H1 (cell line): ENCODE results near the gene TSTD2. TPM values are rescaled to one million over a fixed set of nuclear protein-coding genes. Genes with fewer than 3 reads are reported as not detected.

Experiments used
- CTCF ChIA-PET: fragments of 300-600 bp; sonication (Branson Sonifier 250); formaldehyde crosslinking; loops from one replicate; lab custom pipeline; 2021; ENCODE audit not compliant: partially characterized antibody; lab: Charles Lee
- POLR2A ChIA-PET: fragments of 300-600 bp; sonication (Branson Sonifier 250); formaldehyde crosslinking; loops from one replicate; lab custom pipeline; 2021; ENCODE audit warnings: inconsistent platforms; ENCODE audit not compliant: partially characterized antibody; lab: Charles Lee
- DNase-seq, 2 experiments: peaks; one replicate each; pipeline versions ENCODE4 v3.0.0 to v3.0.0-alpha.2; 2010 to 2022; ENCODE audit warnings: low spot score in 2 of 2, low read depth in 1 of 2, mixed read lengths in 1 of 2
- FAIRE-seq: peaks from 2 replicates; lab custom pipeline; 2011; peaks lifted over from hg19 to GRCh38; lab: Jason Lieb, UNC
- H2AFZ ChIP-seq: 2 replicates; pipeline ENCODE4 v1.8.1; 2012; ENCODE audit warnings: low read length, inconsistent platforms
- H2AK5ac ChIP-seq: 2 replicates; pipeline ENCODE4 v1.6.1; 2013; ENCODE audit warnings: low read depth, low read length
- H2BK120ac ChIP-seq: replicated peaks from 2 replicates; pipeline ENCODE3; 2013; ENCODE audit warnings: low read depth, low read length, inconsistent platforms
- H2BK12ac ChIP-seq: 2 replicates; pipeline ENCODE4 v1.6.1; 2013; ENCODE audit warnings: low read depth, low read length
- H2BK15ac ChIP-seq: 2 replicates; pipeline ENCODE4 v1.6.1; 2013; ENCODE audit warnings: low read length
- H2BK20ac ChIP-seq: 2 replicates; pipeline ENCODE4 v1.6.1; 2013; ENCODE audit warnings: low read length
- H2BK5ac ChIP-seq: 2 replicates; pipeline ENCODE4 v1.6.1; 2013; ENCODE audit warnings: low read depth, low read length
- H3K14ac ChIP-seq: 2 replicates; pipeline ENCODE4 v1.6.1; 2013; ENCODE audit warnings: inconsistent platforms; ENCODE audit not compliant: insufficient read length
- H3K18ac ChIP-seq: 2 replicates; pipeline ENCODE4 v1.6.1; 2013; ENCODE audit warnings: low read length; ENCODE audit errors: extremely low read depth
- H3K23ac ChIP-seq: 2 replicates; pipeline ENCODE4 v1.6.1; 2013; ENCODE audit warnings: inconsistent platforms; ENCODE audit not compliant: insufficient read length
- H3K23me2 ChIP-seq: 2 replicates; pipeline ENCODE4 v1.6.1; 2013; ENCODE audit warnings: low read depth, low read length
- H3K27ac ChIP-seq: 2 replicates; pipeline ENCODE4 v1.6.1; 2011; ENCODE audit warnings: low read depth, low read length, inconsistent platforms
- H3K27me3 ChIP-seq, 4 experiments: replicated peaks in 1 of 4; 1 replicate in 1 of 4; 2 replicates in 3 of 4; pipeline versions ENCODE4 v1.6.1 to v1.8.1; 2011 to 2013; ENCODE audit warnings: low read length in 3 of 4, mild to moderate bottlenecking in 3 of 4, inconsistent platforms in 2 of 4, mixed read lengths in 2 of 4, moderate library complexity in 1 of 4; ENCODE audit not compliant: control insufficient read depth in 3 of 4, insufficient read depth in 3 of 4; ENCODE audit errors: extremely low read depth in 1 of 4
- H3K36me3 ChIP-seq, 4 experiments: 2 replicates each; pipeline versions ENCODE4 v1.6.1 to v1.8.1; 2011 to 2013; ENCODE audit warnings: mild to moderate bottlenecking in 4 of 4, low read length in 3 of 4, moderate library complexity in 2 of 4, control low read depth in 1 of 4, inconsistent platforms in 1 of 4; ENCODE audit not compliant: insufficient read depth in 4 of 4, control insufficient read depth in 2 of 4
- H3K4ac ChIP-seq: replicated peaks from 2 replicates; pipeline ENCODE3; 2013; ENCODE audit warnings: low read length, low read depth, mixed read lengths, inconsistent platforms; ENCODE audit not compliant: insufficient read length
- H3K4me1 ChIP-seq, 4 experiments: replicated peaks in 1 of 4; 1 replicate in 1 of 4; 2 replicates in 3 of 4; pipeline versions ENCODE4 v1.6.1 to v1.8.1; 2011 to 2013; ENCODE audit warnings: low read length in 3 of 4, inconsistent platforms in 2 of 4, mixed read lengths in 1 of 4; ENCODE audit not compliant: insufficient read depth in 4 of 4, control insufficient read depth in 3 of 4
- H3K4me2 ChIP-seq, 2 experiments: 2 replicates each; pipeline versions ENCODE4 v1.6.1 to v1.8.1; 2011 to 2013; ENCODE audit warnings: low read depth in 2 of 2, low read length in 2 of 2, control low read depth in 1 of 2, inconsistent platforms in 1 of 2, mild to moderate bottlenecking in 1 of 2; ENCODE audit not compliant: insufficient read depth in 1 of 2
- H3K4me3 ChIP-seq, 4 experiments: fragments of 200-600, 300-600 bp in 1 of 4; sonication (generic), shearing (Covaris generic), sonication (Bioruptor Twin) in 1 of 4; 2 replicates each; pipeline versions ENCODE4 v1.5.1 to v1.8.1; 2011 to 2016; ENCODE audit warnings: low read length in 4 of 4, low read depth in 3 of 4, control low read depth in 2 of 4, inconsistent platforms in 2 of 4, mild to moderate bottlenecking in 2 of 4, mixed read lengths in 1 of 4, moderate library complexity in 1 of 4; ENCODE audit not compliant: insufficient read depth in 2 of 4; ENCODE audit errors: extremely low read depth in 1 of 4
- H3K56ac ChIP-seq: replicated peaks from 2 replicates; pipeline ENCODE3; 2013; ENCODE audit warnings: low read depth, mild to moderate bottlenecking, mixed read lengths, low read length, inconsistent platforms; ENCODE audit not compliant: insufficient read length
- H3K79me1 ChIP-seq: 2 replicates; pipeline ENCODE4 v1.6.1; 2013; ENCODE audit warnings: low read depth, low read length, control low read depth
- H3K79me2 ChIP-seq, 2 experiments: 2 replicates each; pipeline versions ENCODE4 v1.6.1 to v1.8.1; 2012 to 2013; ENCODE audit warnings: low read length in 2 of 2, mild to moderate bottlenecking in 2 of 2, inconsistent platforms in 1 of 2; ENCODE audit not compliant: insufficient read depth in 2 of 2, control insufficient read depth in 1 of 2
- H3K9ac ChIP-seq, 4 experiments: replicated peaks in 1 of 4; 1 replicate in 1 of 4; 2 replicates in 3 of 4; pipeline versions ENCODE4 v1.6.1 to v1.8.1; 2011 to 2013; ENCODE audit warnings: low read depth in 3 of 4, low read length in 3 of 4, control low read depth in 2 of 4, mild to moderate bottlenecking in 2 of 4, moderate library complexity in 2 of 4, inconsistent platforms in 1 of 4; ENCODE audit errors: extremely low read depth in 1 of 4
- H3K9me3 ChIP-seq, 2 experiments: 2 replicates each; pipeline versions ENCODE4 v1.6.1 to v1.8.1; 2012 to 2013; ENCODE audit warnings: mild to moderate bottlenecking in 2 of 2, moderate library complexity in 2 of 2, control low read depth in 1 of 2, inconsistent platforms in 1 of 2, low read depth in 1 of 2, low read length in 1 of 2, mixed read lengths in 1 of 2; ENCODE audit not compliant: insufficient read depth in 2 of 2
- H4K20me1 ChIP-seq, 2 experiments: replicated peaks in 1 of 2; 2 replicates each; pipeline versions ENCODE3 to v1.8.1; 2011 to 2013; ENCODE audit warnings: inconsistent platforms in 2 of 2, low read length in 2 of 2, mild to moderate bottlenecking in 1 of 2; ENCODE audit not compliant: insufficient read depth in 2 of 2, control insufficient read depth in 1 of 2
- H4K5ac ChIP-seq: 2 replicates; pipeline ENCODE4 v1.6.1; 2013; ENCODE audit warnings: low read length, low read depth, mixed read lengths, inconsistent platforms; ENCODE audit not compliant: insufficient read length
- H4K8ac ChIP-seq: 2 replicates; pipeline ENCODE4 v1.8.0; 2013; ENCODE audit warnings: mild to moderate bottlenecking, moderate library complexity, low read length, inconsistent platforms; ENCODE audit not compliant: insufficient read depth; ENCODE audit errors: extremely low read depth
- H4K91ac ChIP-seq: replicated peaks from 2 replicates; pipeline ENCODE3; 2013; ENCODE audit warnings: low read length, mixed read lengths, inconsistent platforms; ENCODE audit not compliant: insufficient read length
- ATF2 ChIP-seq: IDR thresholded peaks from 2 replicates; pipeline ENCODE4 v1.6.1; 2012; ENCODE audit warnings: low read length, inconsistent platforms
- CBX8 ChIP-seq: fragments of 300-800, 300-1000 bp; sonication (generic); IDR thresholded peaks from 2 replicates; pipeline ENCODE4 v1.7.1; 2016; ENCODE audit warnings: low read depth, low read length, borderline replicate concordance
- JUND ChIP-seq: IDR thresholded peaks from 2 replicates; pipeline ENCODE4 v1.6.1; 2011; ENCODE audit warnings: mild to moderate bottlenecking, improper control_type of control experiment, low read length
- POLR2AphosphoS5 ChIP-seq: IDR thresholded peaks from 2 replicates; pipeline ENCODE4 v1.6.1; 2011; ENCODE audit warnings: low read depth, low read length
- POU5F1 ChIP-seq: IDR thresholded peaks from 2 replicates; pipeline ENCODE4 v1.6.1; 2011; ENCODE audit warnings: low read depth, mild to moderate bottlenecking, low read length, moderate library complexity
- SAP30 ChIP-seq: fragments of 300-600 bp; sonication (generic); IDR thresholded peaks from 2 replicates; pipeline ENCODE4 v1.7.1; 2012; ENCODE audit warnings: low read length, moderate library complexity, mild to moderate bottlenecking, inconsistent platforms; ENCODE audit not compliant: insufficient read depth, insufficient replicate concordance
- SP1 ChIP-seq: IDR thresholded peaks from 2 replicates; pipeline ENCODE4 v1.6.1; 2011; ENCODE audit warnings: low read depth, low read length
- USF2 ChIP-seq: IDR thresholded peaks from 2 replicates; pipeline ENCODE4 v1.6.1; 2011; ENCODE audit warnings: low read length, improper control_type of control experiment
- WGBS, 2 experiments: shearing (Covaris generic) in 1 of 2; methylation state at CpG; one replicate each; pipeline versions ENCODE4 v1.1.6 to v1.1.7; 2013 to 2015; ENCODE audit warnings: low lambda C conversion rate in 2 of 2, mixed read lengths in 2 of 2, inconsistent platforms in 1 of 2, low coverage in 1 of 2, missing lambda C conversion rate in 1 of 2; ENCODE audit not compliant: insufficient replicate concordance in 2 of 2, insufficient coverage in 1 of 2, insufficient read length in 1 of 2; ENCODE audit errors: extremely low coverage in 1 of 2, missing lambda C conversion rate in 1 of 2; 5-methylcytosine and 5-hydroxymethylcytosine counted together
- polyA plus RNA-seq, 7 experiments: library from polyadenylated mRNA; depleted of rRNA in 3 of 7; stranded (reverse) in 5 of 7; unstranded in 2 of 7; fragments of >200 nt in 5 of 7; fragments of 200-250 nt in 2 of 7; gene quantifications; 1 replicate in 5 of 7; 2 replicates in 1 of 7; 4 replicates in 1 of 7; pipeline versions ENCODE4 v1.2.1 to v1.2.3, GENCODE V29; 2011 to 2013; ENCODE audit warnings: missing spikeins in 2 of 7, mixed read lengths in 2 of 7
- total RNA-seq: library from RNA; stranded (reverse); fragmentation: NEBNext Ultra II Directional; extraction: Animal tissue kit (Norgen Biotek cat#: 25700); gene quantifications from 2 replicates; pipeline ENCODE4 v1.2.1, GENCODE V29; 2021
- TF ChIP-seq, protein P1 (sequence below): IDR thresholded peaks from 2 replicates; pipeline ENCODE4 v1.6.1; 2012; ENCODE audit warnings: inconsistent platforms

Gene TSTD2
- total and polyA plus RNA-seq, 2 of the 8 experiments (the other 6 are each of a cell fraction or from before 2014, with no cell fraction given) = 16.1 to 17.5 TPM

- Histone ChIP-seq H2BK20ac (no peak overlapping the region), H4K91ac (no peak overlapping the region), H3K14ac (no peak overlapping the region), H3K4ac (no peak overlapping the region), H3K27ac (no peak overlapping the region), H2AK5ac (no peak overlapping the region), H3K9ac (no peak overlapping the region), H3K79me1 (no peaks in the 10 kb centered on the region), H2BK12ac (no peak overlapping the region), H4K8ac (no peak overlapping the region), H4K20me1 (no peaks in the 10 kb centered on the region), H3K36me3 (no peaks in the 10 kb centered on the region), H3K56ac (no peak overlapping the region), H2AFZ (no peak overlapping the region), H3K23me2 (no peaks in the 10 kb centered on the region), H3K18ac (no peak overlapping the region), H3K27me3 (no peaks in the 10 kb centered on the region; a peak in 1 of 7 replicates), H4K5ac (no peak overlapping the region), H3K9me3 (no peaks in the 10 kb centered on the region), H3K4me3 (no peak overlapping the region), H3K4me1 (peaks cover 0 to 2% (median under 1%) of the 10 kb centered on the region in 4 experiments; a peak in 2 of 7 replicates), H3K4me2 (no peak overlapping the region), H3K23ac (no peak overlapping the region), H2BK120ac (no peak overlapping the region), H3K79me2 (no peaks in the 10 kb centered on the region), H2BK15ac (no peak overlapping the region), H2BK5ac (no peak overlapping the region)
- no peak for TF ChIP-seq POU5F1
- no peak for TF ChIP-seq SP1
- no peak for TF ChIP-seq USF2
- TF ChIP-seq, protein P1, sequence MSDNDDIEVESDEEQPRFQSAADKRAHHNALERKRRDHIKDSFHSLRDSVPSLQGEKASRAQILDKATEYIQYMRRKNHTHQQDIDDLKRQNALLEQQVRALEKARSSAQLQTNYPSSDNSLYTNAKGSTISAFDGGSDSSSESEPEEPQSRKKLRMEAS = no peak
- no peak for TF ChIP-seq ATF2
- no peak for TF ChIP-seq POLR2AphosphoS5
- no peak for TF ChIP-seq JUND
- no peak for TF ChIP-seq SAP30
- TF ChIP-seq CBX8 = no peak
- FAIRE-seq (no peak), DNase-seq (no peak)
- ChIA-PET CTCF (interaction anchor here (0.6 to 1.4 kb wide), 2 partner anchors 19 to 147 kb away, joined by 3 read pairs; no protein-coding TSS in a partner anchor), POLR2A (no interaction called here)
- 88% methylated on average over 5 of the region's 6 CpGs; no CpG with 5 or more reads in 1 of the 2 experiments for WGBS, 2 experiments
Observed at GRCh38 chr9:97553141-97553540, 80.0 kb downstream of the TSTD2 start.
